H9 (cell line): ENCODE data around the gene TRAF3. TPM values are rescaled to one million over a fixed set of nuclear protein-coding genes. Genes with fewer than 3 reads are reported as not detected.

Experiments used
- DNase-seq: peaks from one replicate; pipeline ENCODE4 v3.0.0-alpha.2; 2017
- H2AFZ ChIP-seq: one replicate; pipeline ENCODE4 v1.6.1; 2013; ENCODE audit warnings: mild to moderate bottlenecking, low read length, control low read depth, moderate library complexity
- H2AK5ac ChIP-seq: 2 replicates; pipeline ENCODE4 v1.6.1; 2013; ENCODE audit warnings: low read length, control low read depth, mixed read lengths; ENCODE audit not compliant: insufficient read length
- H2BK120ac ChIP-seq: one replicate; pipeline ENCODE4 v1.6.1; 2013; ENCODE audit warnings: low read depth, mild to moderate bottlenecking, low read length, control low read depth, inconsistent platforms; ENCODE audit not compliant: poor library complexity, severe bottlenecking
- H2BK12ac ChIP-seq: 2 replicates; pipeline ENCODE4 v1.6.1; 2013; ENCODE audit warnings: low read length, control low read depth, mixed read lengths, low read depth; ENCODE audit not compliant: insufficient read length
- H2BK15ac ChIP-seq: 2 replicates; pipeline ENCODE4 v1.6.1; 2013; ENCODE audit warnings: low read depth, low read length, control low read depth
- H2BK20ac ChIP-seq: one replicate; pipeline ENCODE4 v1.6.1; 2013; ENCODE audit warnings: low read depth, mild to moderate bottlenecking, low read length, control low read depth, inconsistent platforms; ENCODE audit not compliant: poor library complexity, severe bottlenecking
- H2BK5ac ChIP-seq: 2 replicates; pipeline ENCODE4 v1.6.1; 2013; ENCODE audit warnings: low read length, control low read depth, mixed read lengths; ENCODE audit not compliant: insufficient read length
- H3K14ac ChIP-seq: 2 replicates; pipeline ENCODE4 v1.6.1; 2013; ENCODE audit warnings: low read length, control low read depth; ENCODE audit not compliant: insufficient read depth
- H3K18ac ChIP-seq: 2 replicates; pipeline ENCODE4 v1.6.1; 2013; ENCODE audit warnings: low read depth, mild to moderate bottlenecking, mixed read lengths, low read length, control low read depth; ENCODE audit not compliant: insufficient read length
- H3K23ac ChIP-seq: 2 replicates; pipeline ENCODE4 v1.6.1; 2013; ENCODE audit warnings: low read length, control low read depth, mixed read lengths, low read depth; ENCODE audit not compliant: insufficient read length
- H3K23me2 ChIP-seq: 2 replicates; pipeline ENCODE4 v1.6.1; 2013; ENCODE audit warnings: low read depth, mild to moderate bottlenecking, mixed read lengths, low read length, control low read depth; ENCODE audit not compliant: insufficient read length, poor library complexity, severe bottlenecking
- H3K27ac ChIP-seq: 2 replicates; pipeline ENCODE4 v1.5.1; 2013; ENCODE audit warnings: low read length, control low read depth, mixed read lengths, low read depth; ENCODE audit not compliant: insufficient read length
- H3K27me3 ChIP-seq: 2 replicates; pipeline ENCODE4 v1.6.1; 2013; ENCODE audit warnings: low read length, control low read depth, inconsistent platforms; ENCODE audit not compliant: insufficient read depth
- H3K4ac ChIP-seq: 2 replicates; pipeline ENCODE4 v1.6.1; 2013; ENCODE audit warnings: low read depth, mild to moderate bottlenecking, control low read depth, inconsistent platforms, low read length, moderate library complexity
- H3K4me1 ChIP-seq: 2 replicates; pipeline ENCODE4 v1.6.1; 2013; ENCODE audit warnings: low read length, control low read depth, inconsistent platforms; ENCODE audit not compliant: insufficient read depth
- H3K4me2 ChIP-seq: 2 replicates; pipeline ENCODE4 v1.6.1; 2013; ENCODE audit warnings: low read length, control low read depth, mixed read lengths; ENCODE audit not compliant: insufficient read length, insufficient read depth
- H3K56ac ChIP-seq: 2 replicates; pipeline ENCODE4 v1.6.1; 2013; ENCODE audit warnings: low read depth, mild to moderate bottlenecking, mixed read lengths, low read length, control low read depth; ENCODE audit not compliant: insufficient read length
- H3K79me1 ChIP-seq: 2 replicates; pipeline ENCODE4 v1.6.1; 2013; ENCODE audit warnings: low read depth, mild to moderate bottlenecking, moderate library complexity, low read length, control low read depth, inconsistent platforms; ENCODE audit not compliant: insufficient read depth, poor library complexity, severe bottlenecking
- H3K79me2 ChIP-seq: 2 replicates; pipeline ENCODE4 v1.6.1; 2013; ENCODE audit warnings: low read length, control low read depth, inconsistent platforms; ENCODE audit not compliant: insufficient read depth
- H3K9ac ChIP-seq: 2 replicates; pipeline ENCODE4 v1.6.1; 2013; ENCODE audit warnings: low read length, control low read depth, mixed read lengths; ENCODE audit not compliant: insufficient read length; ENCODE audit errors: extremely low read depth
- H3K9me3 ChIP-seq: one replicate; pipeline ENCODE4 v1.6.1; 2013; ENCODE audit warnings: low read depth, low read length, inconsistent platforms; ENCODE audit not compliant: control insufficient read depth
- H3T11ph ChIP-seq: one replicate; pipeline ENCODE4 v1.6.1; 2013; ENCODE audit warnings: mild to moderate bottlenecking, low read length, control low read depth, inconsistent platforms
- H4K20me1 ChIP-seq: one replicate; pipeline ENCODE4 v1.6.1; 2013; ENCODE audit not compliant: control insufficient read depth, insufficient read length, insufficient read depth
- H4K5ac ChIP-seq: 2 replicates; pipeline ENCODE4 v1.6.1; 2013; ENCODE audit warnings: low read depth, mild to moderate bottlenecking, mixed read lengths, low read length, control low read depth; ENCODE audit not compliant: insufficient read length
- H4K8ac ChIP-seq: replicated peaks from 2 replicates; pipeline ENCODE4 v1.6.1; 2013; ENCODE audit warnings: low read length, control low read depth, mixed read lengths, low read depth; ENCODE audit not compliant: insufficient read length
- H4K91ac ChIP-seq: 2 replicates; pipeline ENCODE4 v1.6.1; 2013; ENCODE audit warnings: low read depth, mild to moderate bottlenecking, moderate library complexity, mixed read lengths, low read length, control low read depth; ENCODE audit not compliant: insufficient read length
- H3K27ac Mint-ChIP-seq, 3 experiments: 2 replicates in 2 of 3; 3 replicates in 1 of 3; pipeline ENCODE4 v1.8.0; 2020 to 2021; ENCODE audit warnings: mixed read lengths in 3 of 3, mild to moderate bottlenecking in 1 of 3, moderate library complexity in 1 of 3
- H3K27me3 Mint-ChIP-seq: 2 replicates; pipeline ENCODE4 v1.8.0; 2021; ENCODE audit warnings: low read depth, mild to moderate bottlenecking, moderate library complexity, mixed read lengths
- H3K36me3 Mint-ChIP-seq, 3 experiments: 2 replicates in 2 of 3; 3 replicates in 1 of 3; pipeline ENCODE4 v1.8.0; 2020 to 2021; ENCODE audit warnings: low read depth in 3 of 3, mixed read lengths in 3 of 3; ENCODE audit not compliant: insufficient read depth in 1 of 3
- H3K4me1 Mint-ChIP-seq, 2 experiments: 2 replicates each; pipeline ENCODE4 v1.8.0; 2020; ENCODE audit warnings: mixed read lengths in 2 of 2
- H3K4me3 Mint-ChIP-seq, 2 experiments: 2 replicates in 1 of 2; 3 replicates in 1 of 2; pipeline ENCODE4 v1.8.0; 2020 to 2021; ENCODE audit warnings: mild to moderate bottlenecking in 2 of 2, mixed read lengths in 2 of 2, moderate library complexity in 1 of 2
- H3K9me3 Mint-ChIP-seq, 2 experiments: 2 replicates in 1 of 2; 3 replicates in 1 of 2; pipeline ENCODE4 v1.8.0; 2020; ENCODE audit warnings: mild to moderate bottlenecking in 2 of 2, mixed read lengths in 2 of 2, moderate library complexity in 1 of 2
- WGBS: extraction: QIAGEN DNeasy Blood & Tissue Kit; methylation state at CpG from one replicate; pipeline ENCODE4 v1.1.7; 2013; ENCODE audit warnings: missing lambda C conversion rate, low lambda C conversion rate, mixed read lengths; ENCODE audit not compliant: insufficient read length; ENCODE audit errors: extremely low coverage; 5-methylcytosine and 5-hydroxymethylcytosine counted together
- total RNA-seq: library from RNA; stranded (reverse); gene quantifications from 2 replicates; pipeline ENCODE4 v1.2.1, GENCODE V29; 2021
- TF ChIP-seq, protein P1 (sequence below): fragments of 200-600 bp; sonication (generic); conservative IDR thresholded peaks from 3 replicates; pipeline ENCODE4 v1.8.0; 2021; ENCODE audit warnings: antibody characterized with exemption, mild to moderate bottlenecking

The TRAF3 gene
- total RNA-seq, 1 experiment from 2014 or later, result 9.6 TPM

DNA sequence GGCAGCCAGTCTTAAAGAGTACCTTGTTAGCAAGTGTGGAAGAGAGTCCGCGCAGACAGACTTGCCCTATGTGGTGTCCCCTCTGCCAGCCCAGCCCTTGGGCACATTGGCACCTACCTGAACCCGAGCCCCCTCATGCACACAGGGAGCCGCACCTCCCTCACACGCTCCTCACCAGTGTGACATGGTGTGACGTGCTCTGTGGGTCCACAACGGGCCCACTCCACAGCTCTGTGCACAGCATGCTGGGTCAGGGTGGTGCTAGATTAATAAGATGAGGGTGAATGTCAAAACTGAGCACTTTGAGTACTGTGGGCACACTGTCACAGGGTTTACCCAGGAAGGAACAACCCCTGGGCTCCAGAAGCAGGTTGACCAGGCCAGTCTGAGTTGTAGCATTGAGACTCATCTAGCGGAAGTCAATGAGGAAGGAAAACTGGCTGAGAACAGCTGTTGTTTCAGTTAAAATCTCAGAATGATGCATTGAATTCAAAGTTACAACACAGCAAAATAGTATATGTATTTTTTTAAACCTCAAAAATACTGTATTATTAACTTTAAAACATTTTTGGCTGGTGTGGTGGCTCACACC is 91.8 kb downstream of the TRAF3 start:
- H3K9ac ChIP-seq, result no peak overlapping the region
- no peak overlapping the region for H4K8ac ChIP-seq
- H3K4ac ChIP-seq, result no peak overlapping the region
- H4K20me1 ChIP-seq, result no peaks in the 10 kb centered on the region
- no peaks in the 10 kb centered on the region for H3K23me2 ChIP-seq
- Mint-ChIP-seq H3K4me3 (no peak overlapping the region), H3K4me1 (peaks cover 14% of the 10 kb centered on the region in 2 experiments), H3K27ac (peak overlapping the region in 1 of 3 experiments; percentile 55; a peak in 2 of 7 replicates), H3K36me3 (peaks cover 0 to 15% (median 2%) of the 10 kb centered on the region in 3 experiments; a peak in 3 of 7 replicates), H3K27me3 (no peaks in the 10 kb centered on the region), H3K9me3 (peaks cover 0 to 3% of the 10 kb centered on the region in 2 experiments; a peak in 1 of 5 replicates)
- H4K5ac ChIP-seq, result no peak overlapping the region
- H3K14ac ChIP-seq, result no peak overlapping the region
- H3K23ac ChIP-seq, result no peak overlapping the region
- H2BK20ac ChIP-seq, result no peak overlapping the region
- no peak overlapping the region for H3K18ac ChIP-seq
- H2BK15ac ChIP-seq, result no peak overlapping the region
- no peak for DNase-seq
- H2BK12ac ChIP-seq, result no peak overlapping the region
- no peak overlapping the region for H3K27ac ChIP-seq
- no peaks in the 10 kb centered on the region for H3K79me1 ChIP-seq
- no CpG with 5 or more reads among the region's 8 CpGs for WGBS
- no peaks in the 10 kb centered on the region for H3K79me2 ChIP-seq
- no peaks in the 10 kb centered on the region for H3K4me1 ChIP-seq
- no peaks in the 10 kb centered on the region for H3K27me3 ChIP-seq
- H3T11ph ChIP-seq, result no peak overlapping the region
- no peak overlapping the region for H3K4me2 ChIP-seq
- H3K9me3 ChIP-seq, result no peaks in the 10 kb centered on the region
- no peak overlapping the region for H2AK5ac ChIP-seq
- H2AFZ ChIP-seq, result no peak overlapping the region
- no peak overlapping the region for H2BK5ac ChIP-seq
- H3K56ac ChIP-seq, result no peak overlapping the region
- H2BK120ac ChIP-seq, result no peak overlapping the region
- H4K91ac ChIP-seq, result no peak overlapping the region
- TF ChIP-seq, protein P1, sequence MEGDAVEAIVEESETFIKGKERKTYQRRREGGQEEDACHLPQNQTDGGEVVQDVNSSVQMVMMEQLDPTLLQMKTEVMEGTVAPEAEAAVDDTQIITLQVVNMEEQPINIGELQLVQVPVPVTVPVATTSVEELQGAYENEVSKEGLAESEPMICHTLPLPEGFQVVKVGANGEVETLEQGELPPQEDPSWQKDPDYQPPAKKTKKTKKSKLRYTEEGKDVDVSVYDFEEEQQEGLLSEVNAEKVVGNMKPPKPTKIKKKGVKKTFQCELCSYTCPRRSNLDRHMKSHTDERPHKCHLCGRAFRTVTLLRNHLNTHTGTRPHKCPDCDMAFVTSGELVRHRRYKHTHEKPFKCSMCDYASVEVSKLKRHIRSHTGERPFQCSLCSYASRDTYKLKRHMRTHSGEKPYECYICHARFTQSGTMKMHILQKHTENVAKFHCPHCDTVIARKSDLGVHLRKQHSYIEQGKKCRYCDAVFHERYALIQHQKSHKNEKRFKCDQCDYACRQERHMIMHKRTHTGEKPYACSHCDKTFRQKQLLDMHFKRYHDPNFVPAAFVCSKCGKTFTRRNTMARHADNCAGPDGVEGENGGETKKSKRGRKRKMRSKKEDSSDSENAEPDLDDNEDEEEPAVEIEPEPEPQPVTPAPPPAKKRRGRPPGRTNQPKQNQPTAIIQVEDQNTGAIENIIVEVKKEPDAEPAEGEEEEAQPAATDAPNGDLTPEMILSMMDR, result no peak
